Stimulated activated naive CD8-positive, alpha-beta T cell treated with anti-CD3 and anti-CD28 coated beads, Interleukin-15, amount 100 ng/mL, for 72 hours (primary cell): ENCODE results near the gene SYNCRIP.
"Not testable (repeated sequence)": the region's sequence is repeated elsewhere in the genome, so short reads cannot be mapped to it uniquely, and the experiment has no call there.

Experiments used
- ATAC-seq: fragments of 150-1000 bp; cut with Tn5 transposase; 2 replicates; pipeline ENCODE4 v1.10.0; 2021; ENCODE audit warnings: mild to moderate bottlenecking, moderate library complexity
- DNase-seq, 2 donors: peaks; one replicate each; pipeline ENCODE4 v3.0.0; 2021 to 2022
- H3K27ac Mint-ChIP-seq, 2 donors: one replicate each; pipeline ENCODE4 v1.8.0; 2022; ENCODE audit warnings: mild to moderate bottlenecking in 2 of 2, mixed read lengths in 2 of 2, moderate library complexity in 2 of 2
- H3K27me3 Mint-ChIP-seq: one replicate; pipeline ENCODE4 v1.8.0; 2022; ENCODE audit warnings: mixed read lengths
- H3K4me1 Mint-ChIP-seq: one replicate; pipeline ENCODE4 v1.8.0; 2022; ENCODE audit warnings: mild to moderate bottlenecking, mixed read lengths
- H3K4me3 Mint-ChIP-seq, 2 donors: one replicate each; pipeline ENCODE4 v1.8.0; 2022; ENCODE audit warnings: mild to moderate bottlenecking in 2 of 2, mixed read lengths in 2 of 2, moderate library complexity in 1 of 2
- H3K9me3 Mint-ChIP-seq, 2 donors: one replicate each; pipeline ENCODE4 v1.8.0; 2022; ENCODE audit warnings: mixed read lengths in 2 of 2

Gene SYNCRIP

DNA sequence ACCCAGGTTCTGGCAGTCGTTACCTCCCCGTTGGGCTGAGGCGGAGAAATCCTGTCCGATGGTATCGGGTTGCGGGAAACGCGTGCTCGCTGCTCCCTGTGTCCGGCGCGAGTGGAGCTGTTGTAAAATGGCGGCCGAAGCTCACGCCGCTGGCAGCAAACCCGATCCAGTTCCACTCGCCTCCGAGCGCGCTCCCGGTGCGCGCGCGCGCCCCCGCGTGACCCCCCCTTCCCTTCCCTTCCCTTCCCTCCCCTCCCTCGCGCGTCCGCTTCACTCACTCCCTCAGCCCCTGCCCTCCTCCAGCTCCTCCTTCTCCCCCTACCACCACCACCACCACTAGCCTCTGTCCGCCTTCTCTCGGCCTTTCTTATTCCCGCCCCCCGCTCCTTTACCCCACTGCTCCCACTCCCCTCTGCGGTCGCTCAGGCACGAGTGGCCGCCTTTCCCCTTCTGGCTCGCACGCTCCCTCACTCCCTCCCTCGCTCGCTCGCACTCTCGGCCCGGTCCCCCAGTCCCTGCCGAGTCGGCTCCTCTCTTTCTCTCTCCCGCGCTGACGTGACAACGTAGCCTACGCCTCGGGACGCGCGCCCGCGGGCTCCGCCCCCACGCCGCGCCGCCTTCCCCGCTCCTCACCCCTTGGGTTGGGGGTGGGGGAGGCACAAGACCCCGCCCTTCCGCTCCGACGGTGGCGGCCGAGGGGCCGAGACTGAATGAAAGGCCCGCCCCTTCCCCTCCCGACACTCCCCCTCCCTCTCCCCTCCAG is at the start of gene SYNCRIP:
Gene SYNCRIP, minus strand, starts transcription at position 113 of the 763 bp plus-strand sequence. CDS start 1,447 bp downstream, outside the sequence.
- ATAC-seq (peak; percentile 88), DNase-seq (peak; percentile 98 to 99)
- peak within 1 kb of the TSS; percentile 87 to 91 for H3K4me3 Mint-ChIP-seq
- peak within 1 kb of the TSS; percentile 99 for H3K27ac Mint-ChIP-seq
- peaks cover 48% of the 10 kb centered on the region for H3K4me1 Mint-ChIP-seq
- no peaks in the 10 kb centered on the region for H3K27me3 Mint-ChIP-seq
- H3K9me3 Mint-ChIP-seq: peaks cover 0 to 5% of the 10 kb centered on the region in 2 donors

- no peaks in the 10 kb centered on the region for H3K9me3 Mint-ChIP-seq
- H3K27ac Mint-ChIP-seq: no peak overlapping the region
- DNase-seq: no peak
- H3K27me3 Mint-ChIP-seq: peaks cover 8% of the 10 kb centered on the region
- ATAC-seq: no peak
- no peak overlapping the region for H3K4me3 Mint-ChIP-seq
- H3K4me1 Mint-ChIP-seq: no peaks in the 10 kb centered on the region
Measured at GRCh38 chr6:85691478-85691877, 48.8 kb upstream of the SYNCRIP start.

DNA sequence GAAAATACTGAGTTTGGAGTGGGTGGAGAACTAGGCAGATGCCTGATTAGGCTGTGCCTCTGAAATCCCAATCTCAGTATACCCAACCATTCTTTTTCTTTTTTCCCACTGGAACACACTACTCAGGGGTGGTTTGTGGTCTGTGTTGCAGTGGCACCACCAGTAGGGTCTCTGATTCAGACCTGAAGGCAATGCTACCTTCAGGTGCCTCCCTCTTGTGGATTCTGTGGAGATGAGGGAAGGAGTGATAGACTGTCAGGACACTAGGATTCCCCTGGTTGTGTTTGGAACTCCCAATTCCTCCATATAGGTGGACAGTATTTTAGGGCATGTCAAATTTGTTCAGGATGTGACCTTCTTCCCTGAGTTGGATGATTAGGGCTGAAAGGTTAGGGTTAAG is 47.4 kb upstream of the SYNCRIP start:
- H3K4me1 Mint-ChIP-seq: no peaks in the 10 kb centered on the region

DNA sequence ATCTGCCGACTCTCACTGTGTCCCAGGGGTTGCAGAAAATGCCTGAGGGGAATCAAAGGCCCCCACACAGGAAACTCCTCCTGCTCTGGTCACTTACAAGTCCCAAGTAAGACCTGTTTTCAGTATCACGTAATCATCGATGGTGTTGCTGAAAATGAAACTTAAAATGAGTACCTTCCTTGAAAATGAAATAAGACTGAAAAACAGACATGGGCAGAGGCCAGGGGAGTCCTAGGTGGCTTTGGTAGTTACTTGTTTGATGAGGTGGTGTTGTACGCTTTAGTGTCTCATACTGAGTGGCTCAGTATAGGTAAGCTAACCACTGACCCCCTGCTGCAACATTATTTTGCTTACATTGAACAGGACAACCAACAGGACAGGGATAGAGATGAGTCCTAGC is 43.0 kb upstream of the SYNCRIP start:
- Mint-ChIP-seq H3K9me3 (peaks cover 0 to 6% of the 10 kb centered on the region in 2 donors), H3K4me1 (no peaks in the 10 kb centered on the region), H3K27me3 (peaks cover 8% of the 10 kb centered on the region), H3K27ac (no peak overlapping the region), H3K4me3 (no peak overlapping the region)
- DNase-seq (no peak), ATAC-seq (peak; percentile 76)

More for the DNA sequence above, 47.4 kb upstream of the SYNCRIP start:
- ATAC-seq: no peak
- no peak overlapping the region for H3K27ac Mint-ChIP-seq
- peaks cover 8% of the 10 kb centered on the region for H3K27me3 Mint-ChIP-seq
- no peaks in the 10 kb centered on the region for H3K9me3 Mint-ChIP-seq
- H3K4me3 Mint-ChIP-seq: no peak overlapping the region
- DNase-seq: no peak

- Mint-ChIP-seq H3K4me3 (no peak overlapping the region), H3K9me3 (peaks cover 0 to 6% of the 10 kb centered on the region in 2 donors), H3K4me1 (peaks cover 5% of the 10 kb centered on the region), H3K27ac (no peak overlapping the region), H3K27me3 (peaks cover 2% of the 10 kb centered on the region)
- DNase-seq: no peak
- ATAC-seq: no peak
Measured at GRCh38 chr6:85684809-85685171, 42.1 kb upstream of the SYNCRIP start.

- ATAC-seq (no peak), DNase-seq (no peak)
- peaks cover 0 to 6% of the 10 kb centered on the region in 2 donors for H3K9me3 Mint-ChIP-seq
- peaks cover 5% of the 10 kb centered on the region for H3K4me1 Mint-ChIP-seq
- no peak overlapping the region for H3K4me3 Mint-ChIP-seq
- H3K27ac Mint-ChIP-seq: no peak overlapping the region
- no peaks in the 10 kb centered on the region for H3K27me3 Mint-ChIP-seq
Measured at GRCh38 chr6:85684133-85684808, 41.6 kb upstream of the SYNCRIP start.

DNA sequence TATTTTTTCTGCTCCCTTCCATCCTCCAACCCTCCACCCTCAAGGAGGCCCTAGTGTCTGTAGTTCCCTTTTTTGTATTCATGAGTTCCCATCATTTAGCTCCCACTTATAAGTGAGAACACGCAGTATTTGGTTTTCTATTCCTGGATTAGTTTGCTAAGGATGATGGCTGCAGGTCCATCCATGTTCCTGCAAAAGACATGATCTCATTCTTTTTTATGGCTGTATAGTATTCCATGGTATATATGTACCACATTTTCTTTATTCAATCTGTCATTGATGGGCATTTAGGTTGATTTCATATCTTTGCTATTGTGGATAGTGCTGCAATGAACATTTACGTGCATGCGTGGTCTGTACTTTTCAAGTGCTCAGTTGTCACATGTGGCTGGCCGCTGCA is 39.2 kb upstream of the SYNCRIP start:
- not testable (repeated sequence) for H3K9me3 Mint-ChIP-seq, H3K27ac Mint-ChIP-seq, H3K27me3 Mint-ChIP-seq, DNase-seq, H3K4me3 Mint-ChIP-seq, ATAC-seq
- peaks cover 13% of the 10 kb centered on the region for H3K4me1 Mint-ChIP-seq

DNA sequence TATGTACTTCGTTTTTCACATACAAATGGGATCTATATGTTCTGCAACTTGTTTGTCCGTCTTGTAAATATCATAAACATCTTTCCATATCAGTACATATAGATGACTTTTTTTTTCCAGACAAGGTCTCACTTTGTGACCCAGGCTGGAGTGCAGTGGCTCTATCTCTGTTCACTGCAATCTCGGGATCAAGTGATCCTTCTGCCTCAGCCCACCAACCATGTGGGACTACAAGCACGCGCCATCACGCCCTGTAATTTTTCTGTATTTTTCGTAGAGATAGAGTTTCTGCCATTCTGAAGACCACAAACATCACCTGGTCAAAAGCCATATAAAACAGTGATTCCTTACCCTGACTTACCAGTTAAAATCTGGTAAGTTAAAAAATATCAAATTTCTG is 37.7 kb upstream of the SYNCRIP start:
- Mint-ChIP-seq H3K27ac (no peak overlapping the region), H3K27me3 (no peaks in the 10 kb centered on the region)

GRCh38 chr6:85679445-85680123 is 36.9 kb upstream of the SYNCRIP start:
- DNase-seq: no peak
- Mint-ChIP-seq H3K4me3 (peak overlapping the region; percentile 98 to 100), H3K4me1 (peaks cover 29% of the 10 kb centered on the region), H3K9me3 (peaks cover 0 to 6% of the 10 kb centered on the region in 2 donors), H3K27me3 (no peaks in the 10 kb centered on the region), H3K27ac (peak overlapping the region; percentile 99 to 100)
- ATAC-seq: no peak

More for the DNA sequence above, 37.7 kb upstream of the SYNCRIP start:
- ATAC-seq: no peak
- Mint-ChIP-seq H3K9me3 (peaks cover 0 to 6% of the 10 kb centered on the region in 2 donors), H3K4me1 (peaks cover 21% of the 10 kb centered on the region), H3K4me3 (peak overlapping the region; percentile 25 to 98)
- no peak for DNase-seq

GRCh38 chr6:85678602-85679444 is 36.1 kb upstream of the SYNCRIP start:
- Mint-ChIP-seq H3K27me3 (no peaks in the 10 kb centered on the region), H3K9me3 (peaks cover 0 to 6% of the 10 kb centered on the region in 2 donors), H3K4me3 (peak overlapping the region; percentile 98 to 100), H3K27ac (peak overlapping the region; percentile 99 to 100), H3K4me1 (peaks cover 37% of the 10 kb centered on the region)
- ATAC-seq (peak; percentile 94), DNase-seq (peak; percentile 97 to 98)

- Mint-ChIP-seq H3K27me3 (no peaks in the 10 kb centered on the region), H3K4me1 (peaks cover 44% of the 10 kb centered on the region), H3K4me3 (peak overlapping the region; percentile 98 to 100), H3K27ac (peak overlapping the region; percentile 99 to 100), H3K9me3 (peaks cover 0 to 6% of the 10 kb centered on the region in 2 donors)
- DNase-seq (no peak), ATAC-seq (no peak)
Measured at GRCh38 chr6:85678026-85678601, 35.4 kb upstream of the SYNCRIP start.

DNA sequence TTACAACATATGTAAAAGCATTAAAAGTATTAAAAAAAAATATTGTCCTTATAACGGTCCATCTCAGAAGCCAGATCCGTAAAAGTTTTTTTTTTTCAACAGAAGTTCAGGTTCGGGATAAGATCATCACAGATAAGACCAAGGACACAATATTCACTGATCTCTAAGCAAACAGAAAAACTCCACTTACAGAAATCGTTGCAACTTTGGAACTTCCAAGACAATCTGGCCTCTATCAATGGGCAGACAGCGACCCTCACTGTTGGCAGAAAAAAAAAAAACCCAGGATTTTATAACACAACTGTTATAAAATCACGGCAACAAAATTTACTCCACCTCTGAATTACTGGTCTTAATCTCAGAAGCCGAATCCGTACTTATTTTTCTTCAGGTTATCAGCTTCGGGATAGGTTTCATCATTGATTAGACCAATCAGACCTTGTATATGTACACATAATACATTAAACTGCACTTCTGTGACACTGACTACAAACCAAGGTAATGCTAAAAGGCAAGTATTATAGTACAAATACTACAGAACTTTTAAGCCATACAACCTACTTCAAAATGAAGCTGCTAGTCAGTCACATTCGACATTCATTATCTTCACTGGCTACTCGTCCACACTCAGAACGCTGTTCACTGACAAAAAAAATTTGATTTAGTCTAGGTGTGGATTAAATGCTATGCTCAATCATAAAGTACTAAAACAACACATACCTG is 34.7 kb upstream of the SYNCRIP start:
- no peak for ATAC-seq
- Mint-ChIP-seq H3K4me1 (peaks cover 51% of the 10 kb centered on the region), H3K4me3 (peak overlapping the region; percentile 98 to 100), H3K27ac (peak overlapping the region; percentile 99 to 100), H3K9me3 (peaks cover 0 to 6% of the 10 kb centered on the region in 2 donors), H3K27me3 (no peaks in the 10 kb centered on the region)
- no peak for DNase-seq

DNA sequence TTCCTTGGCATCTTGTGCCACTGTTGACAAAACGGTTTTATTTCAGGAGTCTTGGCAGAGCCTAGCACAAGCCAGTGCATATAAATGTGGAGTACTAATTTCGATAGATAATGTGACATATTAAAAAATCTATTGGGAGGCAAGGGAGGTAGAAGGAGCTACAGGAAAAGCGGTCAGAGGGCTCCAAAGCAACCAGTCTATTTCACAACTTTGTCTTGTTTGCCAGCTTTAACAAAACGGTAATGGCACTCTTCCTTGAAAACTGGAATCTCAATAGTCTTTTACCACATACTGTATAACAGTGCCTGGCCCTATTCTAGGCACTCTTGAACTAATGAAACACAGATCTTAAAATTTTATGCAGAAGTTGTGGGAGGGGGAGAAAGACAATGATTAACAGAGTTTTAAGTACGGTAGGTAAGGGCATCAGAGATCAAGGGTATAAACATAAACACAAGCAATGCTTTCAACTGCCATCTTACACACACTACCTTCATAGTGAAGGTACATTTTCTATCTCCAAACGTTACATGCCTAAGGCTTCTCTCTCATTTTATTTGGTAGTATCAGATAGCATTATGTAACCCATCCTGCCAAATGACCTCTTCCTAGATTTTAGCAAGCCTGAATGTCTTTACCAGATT is 33.5 kb upstream of the SYNCRIP start:
- peaks cover 51% of the 10 kb centered on the region for H3K4me1 Mint-ChIP-seq
- no peaks in the 10 kb centered on the region for H3K27me3 Mint-ChIP-seq
- no peaks in the 10 kb centered on the region for H3K9me3 Mint-ChIP-seq
- H3K4me3 Mint-ChIP-seq: peak overlapping the region; percentile 98 to 100
- ATAC-seq (no peak), DNase-seq (no peak)
- peak overlapping the region; percentile 99 to 100 for H3K27ac Mint-ChIP-seq
